NCI-H146 treated with DMSO at 0.1 percent for 48 hours (cell line): ENCODE results near the gene GLMP.

ENCODE experiments used
- DNase-seq: peaks from one replicate; lab custom pipeline; 2025; ENCODE audit not compliant: unreplicated experiment; lab: John Stamatoyannopoulos, UW

Gene GLMP

DNA sequence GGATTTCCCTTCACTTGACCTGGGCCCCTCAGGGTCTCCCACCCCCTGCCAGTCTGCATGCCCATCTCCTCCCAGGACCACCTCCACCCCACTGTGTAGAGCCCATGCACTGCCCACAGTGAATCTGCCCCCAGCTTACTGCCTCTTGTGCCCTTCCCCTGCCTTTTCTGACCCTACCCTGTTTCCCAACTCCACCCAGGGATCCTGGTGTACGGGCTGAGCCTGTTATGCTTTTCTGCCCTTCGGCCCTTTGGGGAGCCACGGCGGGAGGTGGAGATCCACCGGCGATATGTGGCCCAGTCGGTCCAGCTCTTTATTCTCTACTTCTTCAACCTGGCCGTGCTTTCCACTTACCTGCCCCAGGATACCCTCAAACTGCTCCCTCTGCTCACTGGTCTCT, 9.4 kb downstream of the GLMP start:
- no peak for DNase-seq

DNA sequence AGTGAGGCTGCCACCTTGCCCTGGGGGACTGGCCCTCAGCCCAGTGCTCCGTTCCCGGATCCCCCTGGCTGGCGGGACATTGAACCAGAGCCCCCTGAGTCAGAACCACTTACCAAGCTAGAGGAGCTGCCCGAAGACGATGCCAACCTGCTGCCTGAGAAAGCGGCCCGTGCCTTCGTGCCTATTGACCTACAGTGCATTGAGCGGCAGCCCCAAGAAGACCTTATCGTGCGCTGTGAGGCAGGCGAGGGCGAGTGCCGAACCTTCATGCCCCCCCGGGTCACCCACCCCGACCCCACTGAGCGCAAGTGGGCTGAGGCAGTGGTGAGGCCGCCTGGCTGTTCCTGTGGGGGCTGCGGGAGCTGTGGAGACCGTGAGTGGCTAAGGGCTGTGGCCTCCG, 10.0 kb downstream of the GLMP start:
- no peak for DNase-seq

- no peak for DNase-seq
Observed at GRCh38 chr1:156284757-156285156, 10.7 kb downstream of the GLMP start.

GRCh38 chr1:156284112-156284511, 11.4 kb downstream of the GLMP start, which contains the start of gene TMEM79:
Gene TMEM79, plus strand, starts transcription at chr1:156284325. Its CDS starts 902 bp downstream, at chr1:156285227.
- no peak for DNase-seq

DNA sequence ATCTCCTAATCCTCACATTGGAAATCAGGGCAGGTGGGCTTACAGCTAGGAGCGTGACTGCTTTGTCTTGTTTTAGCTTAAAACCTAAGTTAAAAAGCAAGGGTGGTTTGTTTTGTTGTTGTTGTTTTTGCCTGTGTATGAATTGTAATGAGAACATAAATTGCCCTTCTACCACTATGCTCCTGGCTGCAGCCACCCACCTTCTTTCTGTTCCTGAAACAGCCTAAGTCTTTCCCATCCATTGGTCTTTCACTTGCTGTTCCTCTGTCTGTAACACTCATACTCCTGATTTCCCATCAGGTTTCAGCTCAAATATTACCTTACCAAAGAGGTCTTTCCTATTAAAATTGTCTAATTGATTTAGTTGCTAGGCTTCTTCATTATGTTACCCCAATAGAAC, 12.0 kb downstream of the GLMP start:
- no peak for DNase-seq

- peak; percentile 93 for DNase-seq
Observed at GRCh38 chr1:156282479-156283222, 12.8 kb downstream of the GLMP start, which contains the start of gene SMG5. Gene SMG5, minus strand, starts transcription at chr1:156282825. Its CDS starts 145 bp downstream, at chr1:156282680.

DNA sequence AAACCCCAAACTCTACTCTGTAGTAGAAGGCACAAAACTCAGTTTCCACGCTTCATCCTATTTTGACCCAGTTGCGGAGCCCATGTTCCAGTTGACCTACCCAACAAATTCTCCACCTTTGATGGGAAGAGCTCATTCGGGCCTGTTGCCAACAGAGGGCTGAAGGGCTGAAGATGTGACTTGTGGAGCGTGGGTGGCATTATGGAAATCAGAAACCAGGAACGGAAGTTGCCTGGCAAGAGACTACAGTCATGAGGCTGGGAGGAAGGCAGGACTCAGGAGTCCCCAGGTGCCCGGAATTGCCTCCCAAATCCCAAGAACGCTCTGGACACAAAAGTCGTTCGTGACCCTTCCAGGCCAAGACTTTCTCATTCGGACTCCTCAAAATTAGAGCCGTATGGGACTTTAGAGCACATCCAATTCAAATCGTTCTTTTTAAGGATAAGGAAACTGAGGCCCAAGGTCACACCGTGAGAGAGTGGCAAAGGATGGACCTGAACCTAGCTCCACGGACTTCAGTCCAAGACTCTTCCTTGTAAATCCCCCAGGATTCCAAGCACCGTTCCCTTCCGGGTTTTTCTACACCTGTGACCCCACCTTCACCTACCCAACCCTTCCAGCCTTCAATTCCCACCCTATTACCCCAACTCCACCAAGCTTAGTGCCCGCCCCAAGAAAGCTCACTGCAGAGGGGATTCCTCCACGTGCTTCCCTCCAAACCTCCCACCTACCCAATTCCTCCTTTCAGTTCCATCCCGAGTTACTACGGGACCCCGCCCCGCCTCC, 13.6 kb downstream of the GLMP start:
- peak; percentile 66 for DNase-seq

GRCh38 chr1:156281281-156281680, 14.2 kb downstream of the GLMP start:
- no peak for DNase-seq

- no peak for DNase-seq
Observed at GRCh38 chr1:156279837-156280236, 15.6 kb downstream of the GLMP start.

- DNase-seq = no peak
Observed at GRCh38 chr1:156276966-156277381, 18.5 kb downstream of the GLMP start.

- no peak for DNase-seq
Observed at GRCh38 chr1:156276532-156276931, 18.9 kb downstream of the GLMP start.

- no peak for DNase-seq
Observed at GRCh38 chr1:156270314-156270713, 25.2 kb downstream of the GLMP start.

DNA sequence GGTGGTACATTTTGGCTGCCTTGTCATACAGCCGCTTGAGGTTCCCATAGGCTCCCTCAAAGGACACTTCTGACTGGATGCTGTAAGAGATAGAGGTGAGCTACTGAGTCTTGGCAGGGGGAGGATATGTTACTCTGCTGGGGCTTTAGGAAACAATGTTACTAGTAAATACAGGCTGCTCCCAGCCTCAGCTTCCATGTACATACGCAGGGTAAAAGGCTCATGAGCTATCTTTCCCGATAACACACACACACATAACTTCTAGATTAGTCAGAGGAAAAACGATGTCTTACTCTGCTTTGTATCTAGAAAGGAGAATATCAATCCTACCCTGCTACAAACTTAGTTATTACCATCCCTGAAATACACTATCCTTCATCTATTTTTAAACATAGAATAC, 27.1 kb downstream of the GLMP start:
- no peak for DNase-seq

DNA sequence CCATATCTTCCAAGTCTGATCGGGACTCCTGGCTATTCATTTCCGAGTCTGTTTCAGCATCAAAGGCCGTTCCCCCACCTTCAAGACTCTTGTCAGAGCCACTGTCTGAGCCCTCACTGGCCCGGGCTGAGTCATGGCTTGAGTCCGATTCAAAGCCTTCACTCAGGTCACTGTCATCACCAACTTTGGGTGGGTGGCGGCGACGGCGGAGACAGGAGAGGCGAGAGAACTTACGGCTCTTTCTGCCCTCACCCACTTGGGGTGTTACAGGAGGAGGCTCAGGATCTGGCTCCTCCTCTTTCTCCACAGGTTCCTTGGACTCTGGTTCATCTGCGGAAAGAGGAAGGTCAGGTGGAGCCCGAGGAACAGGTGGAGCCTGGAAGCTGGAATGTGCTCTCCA, 29.4 kb downstream of the GLMP start:
- DNase-seq = no peak

GRCh38 chr1:156263288-156263655, 32.2 kb downstream of the GLMP start:
- DNase-seq = no peak

DNA sequence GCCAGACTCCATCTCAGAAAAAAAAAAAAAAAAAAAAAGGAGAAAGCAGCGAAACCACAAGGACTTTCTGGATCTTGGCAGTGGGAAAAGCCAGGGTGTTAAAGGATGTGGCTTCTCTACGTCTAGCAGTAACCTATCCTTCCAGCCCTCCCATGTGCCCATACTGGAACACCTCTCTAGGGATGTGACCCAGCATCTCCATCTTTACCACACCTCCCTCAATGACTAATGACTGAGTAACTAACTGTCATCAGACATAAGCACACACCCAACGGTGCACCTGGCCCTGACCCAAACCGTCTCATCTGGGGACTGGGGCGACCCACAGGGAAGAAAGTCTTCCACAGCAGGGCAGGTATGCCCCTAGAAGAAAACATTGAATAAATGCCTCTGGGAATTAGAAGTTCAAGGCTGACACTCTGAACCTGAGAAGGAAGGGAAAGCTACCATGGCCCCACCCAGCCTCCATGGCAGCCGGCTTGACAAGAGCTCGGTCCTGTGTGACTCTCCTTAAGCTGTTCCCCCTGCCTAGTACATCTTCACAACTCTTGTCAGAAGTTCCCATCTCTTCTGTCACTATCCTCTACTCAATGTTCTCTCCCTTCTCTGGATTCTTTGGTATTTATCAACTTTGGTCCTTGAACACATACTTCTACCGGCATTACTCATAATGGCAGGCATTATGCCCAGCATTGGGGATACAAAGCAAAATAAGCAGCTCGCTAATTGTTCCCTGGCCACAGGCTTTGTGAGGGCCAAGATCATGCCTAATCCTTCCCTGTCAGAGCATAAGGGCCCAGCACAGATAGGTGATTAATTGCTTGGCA, 32.8 kb downstream of the GLMP start:
- no peak for DNase-seq

GRCh38 chr1:156260896-156261295, 34.6 kb downstream of the GLMP start:
- DNase-seq = no peak

- DNase-seq = no peak
Observed at GRCh38 chr1:156259805-156260204, 35.7 kb downstream of the GLMP start.

DNA sequence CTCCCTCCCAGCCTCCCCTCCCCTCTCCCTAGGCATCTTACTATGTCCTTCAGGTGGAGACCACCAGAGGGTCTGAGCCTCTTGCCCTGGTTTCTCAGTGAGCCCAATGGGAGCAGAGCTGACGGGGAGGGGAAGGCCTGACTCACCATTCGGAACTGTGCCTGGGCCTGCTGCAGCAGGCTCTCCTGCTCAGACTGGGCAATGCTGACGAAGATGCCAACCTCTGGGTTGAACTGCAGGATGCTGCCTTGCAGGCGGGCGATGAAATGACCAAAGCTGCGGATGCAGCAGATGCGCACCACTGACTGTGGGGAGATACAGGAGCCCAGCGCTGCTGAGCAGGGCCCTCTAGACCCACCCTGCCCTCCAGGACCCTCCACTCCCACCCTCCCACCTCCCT, 36.6 kb downstream of the GLMP start:
- DNase-seq = no peak

GRCh38 chr1:156257711-156258110, 37.8 kb downstream of the GLMP start:
- no peak for DNase-seq

DNA sequence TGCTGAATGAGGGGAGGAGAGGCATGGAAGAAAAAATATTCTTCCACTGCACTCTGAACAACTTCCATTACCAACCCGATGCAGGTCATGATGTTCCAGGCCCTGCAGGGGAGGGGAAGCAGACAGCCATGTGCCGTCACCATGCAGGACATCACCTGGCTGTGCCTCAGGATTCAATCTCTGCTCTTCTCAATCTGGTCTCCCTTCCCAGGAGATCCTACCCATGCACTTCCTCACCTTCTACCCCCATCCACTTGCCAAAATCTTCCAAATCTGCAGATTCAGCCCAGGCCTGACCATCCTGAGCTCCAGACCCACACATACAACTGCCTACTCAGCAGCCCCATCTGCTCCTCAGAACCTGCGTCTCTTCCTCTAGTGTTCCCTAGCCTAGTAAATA, 41.8 kb downstream of the GLMP start:
- no peak for DNase-seq
